GM21825 (cell line): Measurements from ENCODE around the gene OR10J1.

Experiments used
- ATAC-seq: cut with Tn5 transposase; IDR thresholded peaks from one replicate; pipeline ENCODE4 v1.9.1; 2021; ENCODE audit warnings: mild to moderate bottlenecking, moderate library complexity; ENCODE audit not compliant: unreplicated experiment

OR10J1 gene

DNA sequence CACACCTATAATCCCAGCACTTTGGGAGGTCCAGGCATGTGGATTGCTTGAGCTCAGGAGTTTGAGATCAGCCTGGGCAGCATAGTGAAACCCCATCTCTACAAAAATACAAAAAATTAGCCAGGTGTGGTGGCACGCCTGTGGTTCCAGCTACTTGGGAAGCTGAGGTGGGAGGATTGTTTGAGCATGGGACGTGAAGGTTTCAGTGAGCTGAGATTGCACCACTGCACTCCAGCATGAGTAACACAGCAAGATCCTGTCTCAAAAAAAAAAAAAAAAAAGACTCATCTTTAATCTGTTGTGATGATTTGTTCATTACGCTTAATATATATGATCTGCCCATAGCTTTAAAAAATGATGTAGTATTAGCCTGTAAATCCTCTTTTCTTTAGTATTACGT, 44.0 kb downstream of the OR10J1 start:
- no peak for ATAC-seq
